H9 (cell line): Measurements from ENCODE around the gene RSPO1. TPM values are rescaled to one million over a fixed set of nuclear protein-coding genes. Genes with fewer than 3 reads are reported as not detected.

ENCODE experiments used
- DNase-seq: peaks from one replicate; pipeline ENCODE4 v3.0.0-alpha.2; 2017
- H2AFZ ChIP-seq: one replicate; pipeline ENCODE4 v1.6.1; 2013; ENCODE audit warnings: mild to moderate bottlenecking, low read length, control low read depth, moderate library complexity
- H2AK5ac ChIP-seq: 2 replicates; pipeline ENCODE4 v1.6.1; 2013; ENCODE audit warnings: low read length, control low read depth, mixed read lengths; ENCODE audit not compliant: insufficient read length
- H2BK120ac ChIP-seq: one replicate; pipeline ENCODE4 v1.6.1; 2013; ENCODE audit warnings: low read depth, mild to moderate bottlenecking, low read length, control low read depth, inconsistent platforms; ENCODE audit not compliant: poor library complexity, severe bottlenecking
- H2BK12ac ChIP-seq: 2 replicates; pipeline ENCODE4 v1.6.1; 2013; ENCODE audit warnings: low read length, control low read depth, mixed read lengths, low read depth; ENCODE audit not compliant: insufficient read length
- H2BK15ac ChIP-seq: 2 replicates; pipeline ENCODE4 v1.6.1; 2013; ENCODE audit warnings: low read depth, low read length, control low read depth
- H2BK20ac ChIP-seq: one replicate; pipeline ENCODE4 v1.6.1; 2013; ENCODE audit warnings: low read depth, mild to moderate bottlenecking, low read length, control low read depth, inconsistent platforms; ENCODE audit not compliant: poor library complexity, severe bottlenecking
- H2BK5ac ChIP-seq: 2 replicates; pipeline ENCODE4 v1.6.1; 2013; ENCODE audit warnings: low read length, control low read depth, mixed read lengths; ENCODE audit not compliant: insufficient read length
- H3K14ac ChIP-seq: 2 replicates; pipeline ENCODE4 v1.6.1; 2013; ENCODE audit warnings: low read length, control low read depth; ENCODE audit not compliant: insufficient read depth
- H3K18ac ChIP-seq: 2 replicates; pipeline ENCODE4 v1.6.1; 2013; ENCODE audit warnings: low read depth, mild to moderate bottlenecking, mixed read lengths, low read length, control low read depth; ENCODE audit not compliant: insufficient read length
- H3K23ac ChIP-seq: 2 replicates; pipeline ENCODE4 v1.6.1; 2013; ENCODE audit warnings: low read length, control low read depth, mixed read lengths, low read depth; ENCODE audit not compliant: insufficient read length
- H3K23me2 ChIP-seq: 2 replicates; pipeline ENCODE4 v1.6.1; 2013; ENCODE audit warnings: low read depth, mild to moderate bottlenecking, mixed read lengths, low read length, control low read depth; ENCODE audit not compliant: insufficient read length, poor library complexity, severe bottlenecking
- H3K27ac ChIP-seq: 2 replicates; pipeline ENCODE4 v1.5.1; 2013; ENCODE audit warnings: low read length, control low read depth, mixed read lengths, low read depth; ENCODE audit not compliant: insufficient read length
- H3K27me3 ChIP-seq: 2 replicates; pipeline ENCODE4 v1.6.1; 2013; ENCODE audit warnings: low read length, control low read depth, inconsistent platforms; ENCODE audit not compliant: insufficient read depth
- H3K4ac ChIP-seq: 2 replicates; pipeline ENCODE4 v1.6.1; 2013; ENCODE audit warnings: low read depth, mild to moderate bottlenecking, control low read depth, inconsistent platforms, low read length, moderate library complexity
- H3K4me1 ChIP-seq: 2 replicates; pipeline ENCODE4 v1.6.1; 2013; ENCODE audit warnings: low read length, control low read depth, inconsistent platforms; ENCODE audit not compliant: insufficient read depth
- H3K4me2 ChIP-seq: 2 replicates; pipeline ENCODE4 v1.6.1; 2013; ENCODE audit warnings: low read length, control low read depth, mixed read lengths; ENCODE audit not compliant: insufficient read length, insufficient read depth
- H3K56ac ChIP-seq: 2 replicates; pipeline ENCODE4 v1.6.1; 2013; ENCODE audit warnings: low read depth, mild to moderate bottlenecking, mixed read lengths, low read length, control low read depth; ENCODE audit not compliant: insufficient read length
- H3K79me1 ChIP-seq: 2 replicates; pipeline ENCODE4 v1.6.1; 2013; ENCODE audit warnings: low read depth, mild to moderate bottlenecking, moderate library complexity, low read length, control low read depth, inconsistent platforms; ENCODE audit not compliant: insufficient read depth, poor library complexity, severe bottlenecking
- H3K79me2 ChIP-seq: 2 replicates; pipeline ENCODE4 v1.6.1; 2013; ENCODE audit warnings: low read length, control low read depth, inconsistent platforms; ENCODE audit not compliant: insufficient read depth
- H3K9ac ChIP-seq: 2 replicates; pipeline ENCODE4 v1.6.1; 2013; ENCODE audit warnings: low read length, control low read depth, mixed read lengths; ENCODE audit not compliant: insufficient read length; ENCODE audit errors: extremely low read depth
- H3K9me3 ChIP-seq: one replicate; pipeline ENCODE4 v1.6.1; 2013; ENCODE audit warnings: low read depth, low read length, inconsistent platforms; ENCODE audit not compliant: control insufficient read depth
- H3T11ph ChIP-seq: one replicate; pipeline ENCODE4 v1.6.1; 2013; ENCODE audit warnings: mild to moderate bottlenecking, low read length, control low read depth, inconsistent platforms
- H4K20me1 ChIP-seq: one replicate; pipeline ENCODE4 v1.6.1; 2013; ENCODE audit not compliant: control insufficient read depth, insufficient read length, insufficient read depth
- H4K5ac ChIP-seq: 2 replicates; pipeline ENCODE4 v1.6.1; 2013; ENCODE audit warnings: low read depth, mild to moderate bottlenecking, mixed read lengths, low read length, control low read depth; ENCODE audit not compliant: insufficient read length
- H4K8ac ChIP-seq: replicated peaks from 2 replicates; pipeline ENCODE4 v1.6.1; 2013; ENCODE audit warnings: low read length, control low read depth, mixed read lengths, low read depth; ENCODE audit not compliant: insufficient read length
- H4K91ac ChIP-seq: 2 replicates; pipeline ENCODE4 v1.6.1; 2013; ENCODE audit warnings: low read depth, mild to moderate bottlenecking, moderate library complexity, mixed read lengths, low read length, control low read depth; ENCODE audit not compliant: insufficient read length
- H3K27ac Mint-ChIP-seq, 3 experiments: 2 replicates in 2 of 3; 3 replicates in 1 of 3; pipeline ENCODE4 v1.8.0; 2020 to 2021; ENCODE audit warnings: mixed read lengths in 3 of 3, mild to moderate bottlenecking in 1 of 3, moderate library complexity in 1 of 3
- H3K27me3 Mint-ChIP-seq: 2 replicates; pipeline ENCODE4 v1.8.0; 2021; ENCODE audit warnings: low read depth, mild to moderate bottlenecking, moderate library complexity, mixed read lengths
- H3K36me3 Mint-ChIP-seq, 3 experiments: 2 replicates in 2 of 3; 3 replicates in 1 of 3; pipeline ENCODE4 v1.8.0; 2020 to 2021; ENCODE audit warnings: low read depth in 3 of 3, mixed read lengths in 3 of 3; ENCODE audit not compliant: insufficient read depth in 1 of 3
- H3K4me1 Mint-ChIP-seq, 2 experiments: 2 replicates each; pipeline ENCODE4 v1.8.0; 2020; ENCODE audit warnings: mixed read lengths in 2 of 2
- H3K4me3 Mint-ChIP-seq, 2 experiments: 2 replicates in 1 of 2; 3 replicates in 1 of 2; pipeline ENCODE4 v1.8.0; 2020 to 2021; ENCODE audit warnings: mild to moderate bottlenecking in 2 of 2, mixed read lengths in 2 of 2, moderate library complexity in 1 of 2
- H3K9me3 Mint-ChIP-seq, 2 experiments: 2 replicates in 1 of 2; 3 replicates in 1 of 2; pipeline ENCODE4 v1.8.0; 2020; ENCODE audit warnings: mild to moderate bottlenecking in 2 of 2, mixed read lengths in 2 of 2, moderate library complexity in 1 of 2
- WGBS: extraction: QIAGEN DNeasy Blood & Tissue Kit; methylation state at CpG from one replicate; pipeline ENCODE4 v1.1.7; 2013; ENCODE audit warnings: missing lambda C conversion rate, low lambda C conversion rate, mixed read lengths; ENCODE audit not compliant: insufficient read length; ENCODE audit errors: extremely low coverage; 5-methylcytosine and 5-hydroxymethylcytosine counted together
- total RNA-seq: library from RNA; stranded (reverse); gene quantifications from 2 replicates; pipeline ENCODE4 v1.2.1, GENCODE V29; 2021
- TF ChIP-seq, protein P1 (sequence below): fragments of 200-600 bp; sonication (generic); conservative IDR thresholded peaks from 3 replicates; pipeline ENCODE4 v1.8.0; 2021; ENCODE audit warnings: antibody characterized with exemption, mild to moderate bottlenecking

RSPO1 gene
- total RNA-seq, 1 experiment from 2014 or later: 0.35 TPM

DNA sequence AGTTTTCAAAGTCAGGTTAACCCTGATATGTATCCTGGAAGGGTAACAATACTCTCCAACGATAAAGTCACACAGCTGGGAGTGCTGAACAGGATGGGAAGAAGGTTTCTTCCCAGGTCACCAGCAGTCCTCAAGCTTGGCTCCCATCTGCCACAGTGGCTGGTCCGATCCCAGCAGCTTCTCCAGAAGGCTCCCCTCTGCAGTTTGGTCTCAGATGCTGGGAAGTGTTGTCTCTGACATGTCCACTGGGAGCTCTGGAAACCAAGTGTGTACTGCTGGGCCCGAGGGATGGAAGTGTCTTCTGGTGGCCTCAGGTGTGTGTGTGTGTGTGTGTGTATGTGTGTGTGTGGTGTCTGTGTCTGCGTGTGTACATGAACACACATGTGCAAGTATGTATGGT is 22.5 kb downstream of the RSPO1 start:
- Mint-ChIP-seq H3K27me3 (peaks cover 58% of the 10 kb centered on the region), H3K9me3 (no peaks in the 10 kb centered on the region)
- WGBS: no CpG with 5 or more reads among the region's 4 CpGs

More for the DNA sequence above, 22.5 kb downstream of the RSPO1 start:
- TF ChIP-seq, protein P1, sequence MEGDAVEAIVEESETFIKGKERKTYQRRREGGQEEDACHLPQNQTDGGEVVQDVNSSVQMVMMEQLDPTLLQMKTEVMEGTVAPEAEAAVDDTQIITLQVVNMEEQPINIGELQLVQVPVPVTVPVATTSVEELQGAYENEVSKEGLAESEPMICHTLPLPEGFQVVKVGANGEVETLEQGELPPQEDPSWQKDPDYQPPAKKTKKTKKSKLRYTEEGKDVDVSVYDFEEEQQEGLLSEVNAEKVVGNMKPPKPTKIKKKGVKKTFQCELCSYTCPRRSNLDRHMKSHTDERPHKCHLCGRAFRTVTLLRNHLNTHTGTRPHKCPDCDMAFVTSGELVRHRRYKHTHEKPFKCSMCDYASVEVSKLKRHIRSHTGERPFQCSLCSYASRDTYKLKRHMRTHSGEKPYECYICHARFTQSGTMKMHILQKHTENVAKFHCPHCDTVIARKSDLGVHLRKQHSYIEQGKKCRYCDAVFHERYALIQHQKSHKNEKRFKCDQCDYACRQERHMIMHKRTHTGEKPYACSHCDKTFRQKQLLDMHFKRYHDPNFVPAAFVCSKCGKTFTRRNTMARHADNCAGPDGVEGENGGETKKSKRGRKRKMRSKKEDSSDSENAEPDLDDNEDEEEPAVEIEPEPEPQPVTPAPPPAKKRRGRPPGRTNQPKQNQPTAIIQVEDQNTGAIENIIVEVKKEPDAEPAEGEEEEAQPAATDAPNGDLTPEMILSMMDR: no peak
- no peak overlapping the region for H2BK12ac ChIP-seq
- no peaks in the 10 kb centered on the region for H3K4me1 ChIP-seq
- H2AK5ac ChIP-seq: no peak overlapping the region
- Mint-ChIP-seq H3K36me3 (no peaks in the 10 kb centered on the region), H3K27ac (no peak overlapping the region), H3K4me3 (no peak overlapping the region), H3K4me1 (peaks cover 0 to 3% of the 10 kb centered on the region in 2 experiments; a peak in 1 of 4 replicates)
- H3K23me2 ChIP-seq: no peaks in the 10 kb centered on the region
- no peak overlapping the region for H3K23ac ChIP-seq
- H4K91ac ChIP-seq: no peak overlapping the region
- no peak overlapping the region for H3K9ac ChIP-seq
- no peak overlapping the region for H3K14ac ChIP-seq
- no peak overlapping the region for H3K4me2 ChIP-seq
- H3K79me2 ChIP-seq: no peaks in the 10 kb centered on the region
- no peak overlapping the region for H4K8ac ChIP-seq
- H2BK20ac ChIP-seq: no peak overlapping the region
- H4K5ac ChIP-seq: no peak overlapping the region
- H2BK15ac ChIP-seq: no peak overlapping the region
- no peak overlapping the region for H2AFZ ChIP-seq
- no peaks in the 10 kb centered on the region for H3K79me1 ChIP-seq
- H3K27ac ChIP-seq: no peak overlapping the region
- no peaks in the 10 kb centered on the region for H4K20me1 ChIP-seq
- peaks cover 3% of the 10 kb centered on the region; the same call in 1 of the 2 replicates for H3K27me3 ChIP-seq
- DNase-seq: no peak
- no peak overlapping the region for H3K4ac ChIP-seq
- H3K18ac ChIP-seq: no peak overlapping the region
- H2BK5ac ChIP-seq: no peak overlapping the region
- no peak overlapping the region for H3T11ph ChIP-seq
- no peak overlapping the region for H2BK120ac ChIP-seq
- no peaks in the 10 kb centered on the region for H3K9me3 ChIP-seq
- no peak overlapping the region for H3K56ac ChIP-seq
